HEK293 (cell line): ENCODE data around the gene TLE4.
"Not testable (repeated sequence)": the region's sequence is repeated elsewhere in the genome, so short reads cannot be mapped to it uniquely, and the experiment has no call there.

ENCODE experiments used
- CTCF ChIA-PET: fragments of 350-600 bp; formaldehyde crosslinking; extraction: SDS; loops from one replicate; lab custom pipeline; 2021; ENCODE audit warnings: antibody characterized with exemption; lab: Yijun Ruan, JAX
- POLR2A ChIA-PET: fragments of 300-600 bp; formaldehyde crosslinking; extraction: SDS; loops from one replicate; lab custom pipeline; 2020; ENCODE audit warnings: antibody characterized with exemption, inconsistent platforms; lab: Yijun Ruan, JAX
- H3K27ac ChIP-seq: fragments of 200-500 bp; sonication (Bioruptor generic); 2 replicates; pipeline ENCODE4 v1.5.1; 2014; ENCODE audit warnings: low read depth, low read length, control low read depth, inconsistent platforms; ENCODE audit errors: extremely low read depth
- H3K36me3 ChIP-seq, 2 experiments: fragments of 200-500 bp in 1 of 2; sonication (Bioruptor generic) in 1 of 2; 1 replicate in 1 of 2; 2 replicates in 1 of 2; pipeline ENCODE4 v1.5.1; 2014 to 2017; ENCODE audit warnings: inconsistent platforms in 2 of 2, low read length in 2 of 2; ENCODE audit not compliant: control insufficient read depth in 2 of 2, insufficient read depth in 1 of 2
- H3K4me1 ChIP-seq: fragments of 200-500 bp; sonication (Bioruptor generic); 2 replicates; pipeline ENCODE4 v1.5.1; 2014; ENCODE audit warnings: mild to moderate bottlenecking, low read length, inconsistent platforms; ENCODE audit not compliant: control insufficient read depth, insufficient read depth
- H3K4me3 ChIP-seq: 2 replicates; pipeline ENCODE4 v1.5.1; 2011; ENCODE audit warnings: low read depth, mild to moderate bottlenecking, control low read depth, low read length, moderate library complexity
- H3K9me3 ChIP-seq: fragments of 200-500 bp; sonication (Bioruptor generic); 2 replicates; pipeline ENCODE4 v1.5.1; 2014; ENCODE audit warnings: low read depth, low read length, inconsistent platforms; ENCODE audit not compliant: control insufficient read depth, insufficient read depth
- HOXA7 ChIP-seq: sonication (generic); formaldehyde crosslinking; IDR thresholded peaks from 2 replicates; pipeline ENCODE4 v1.8.1; 2022; ENCODE audit warnings: missing genetic modification reagents, borderline replicate concordance
- KLF1 ChIP-seq: fragments of 450-650 bp; formaldehyde crosslinking; IDR thresholded peaks from 2 replicates; pipeline ENCODE4 v1.5.1; 2016; ENCODE audit warnings: missing biosample characterization, missing genetic modification characterization
- OSR2 ChIP-seq: fragments of 450-650 bp; formaldehyde crosslinking; IDR thresholded peaks from 2 replicates; pipeline ENCODE4 v1.5.1; 2016; ENCODE audit warnings: missing biosample characterization, missing genetic modification characterization
- PRDM10 ChIP-seq: fragments of 450-650 bp; formaldehyde crosslinking; IDR thresholded peaks from 2 replicates; pipeline ENCODE4 v1.5.1; 2016; ENCODE audit warnings: missing biosample characterization, missing genetic modification characterization
- REPIN1 ChIP-seq: fragments of 450-650 bp; formaldehyde crosslinking; IDR thresholded peaks from 2 replicates; pipeline ENCODE4 v1.5.1; 2017; ENCODE audit warnings: missing biosample characterization, missing genetic modification characterization, low read depth
- SCRT1 ChIP-seq: fragments of 450-650 bp; formaldehyde crosslinking; IDR thresholded peaks from 2 replicates; pipeline ENCODE4 v1.5.1; 2016; ENCODE audit warnings: missing biosample characterization, missing genetic modification characterization, borderline replicate concordance
- ZBTB10 ChIP-seq: fragments of 450-650 bp; formaldehyde crosslinking; IDR thresholded peaks from 2 replicates; pipeline ENCODE4 v1.5.1; 2016; ENCODE audit warnings: missing biosample characterization, missing genetic modification characterization
- ZBTB21 ChIP-seq: fragments of 450-650 bp; formaldehyde crosslinking; IDR thresholded peaks from 2 replicates; pipeline ENCODE4 v1.5.1; 2017; ENCODE audit warnings: missing biosample characterization, missing genetic modification characterization
- ZNF112 ChIP-seq: fragments of 450-650 bp; formaldehyde crosslinking; IDR thresholded peaks from 2 replicates; pipeline ENCODE4 v1.5.0; 2017; ENCODE audit warnings: missing biosample characterization, missing genetic modification characterization
- ZNF114 ChIP-seq: fragments of 450-650 bp; formaldehyde crosslinking; IDR thresholded peaks from 2 replicates; pipeline ENCODE4 v1.5.0; 2017; ENCODE audit warnings: missing biosample characterization, missing genetic modification characterization
- ZNF121 ChIP-seq: fragments of 450-650 bp; formaldehyde crosslinking; IDR thresholded peaks from 2 replicates; pipeline ENCODE4 v1.5.1; 2016; ENCODE audit warnings: missing biosample characterization, missing genetic modification characterization
- ZNF221 ChIP-seq: fragments of 450-650 bp; formaldehyde crosslinking; IDR thresholded peaks from 2 replicates; pipeline ENCODE4 v1.5.1; 2017; ENCODE audit warnings: missing biosample characterization, missing genetic modification characterization, borderline replicate concordance
- ZNF488 ChIP-seq: fragments of 450-650 bp; formaldehyde crosslinking; IDR thresholded peaks from 2 replicates; pipeline ENCODE4 v1.5.1; 2016; ENCODE audit warnings: missing biosample characterization, missing genetic modification characterization
- ZNF548 ChIP-seq: fragments of 450-650 bp; formaldehyde crosslinking; IDR thresholded peaks from 2 replicates; pipeline ENCODE4 v1.5.1; 2016; ENCODE audit warnings: missing biosample characterization, missing genetic modification characterization
- ZNF558 ChIP-seq: fragments of 450-650 bp; formaldehyde crosslinking; IDR thresholded peaks from 2 replicates; pipeline ENCODE4 v1.5.1; 2016; ENCODE audit warnings: missing biosample characterization, missing genetic modification characterization
- ZNF580 ChIP-seq: fragments of 450-650 bp; formaldehyde crosslinking; IDR thresholded peaks from 2 replicates; pipeline ENCODE4 v1.5.1; 2016; ENCODE audit warnings: missing biosample characterization, missing genetic modification characterization
- ZNF624 ChIP-seq: fragments of 450-650 bp; formaldehyde crosslinking; IDR thresholded peaks from 2 replicates; pipeline ENCODE4 v1.5.1; 2017; ENCODE audit warnings: missing biosample characterization, missing genetic modification characterization

Gene TLE4

GRCh38 chr9:79639354-79639753, 67.6 kb downstream of the TLE4 start:
- CTCF ChIA-PET = no interaction called here
- H3K4me1 ChIP-seq = no peaks in the 10 kb centered on the region
- H3K9me3 ChIP-seq = no peaks in the 10 kb centered on the region
- no peak overlapping the region for H3K4me3 ChIP-seq
- H3K36me3 ChIP-seq = peaks cover 0 to 48% of the 10 kb centered on the region in 2 experiments; a peak in 1 of 3 replicates
- no peak for TF ChIP-seq ZNF580 (tag by site-specific recombination)
- TF ChIP-seq ZBTB10 = no peak
- TF ChIP-seq ZNF548 = no peak
- no peak for TF ChIP-seq ZNF112
- no peak for TF ChIP-seq OSR2 (tag by site-specific recombination)
- TF ChIP-seq ZBTB21 = no peak
- no peak for TF ChIP-seq ZNF624 (tag by site-specific recombination)
- TF ChIP-seq ZNF488 (tag by site-specific recombination) = no peak
- POLR2A ChIA-PET = interaction anchor here (1.0 kb wide), 1 partner anchor 68 kb away, joined by 3 read pairs; the partner anchor contains the start of gene TLE4
- H3K27ac ChIP-seq = no peak overlapping the region

- POLR2A ChIA-PET = interaction anchor here (1.0 kb wide), 1 partner anchor 69 kb away, joined by 3 read pairs; the partner anchor contains the start of gene TLE4
- H3K36me3 ChIP-seq = peaks cover 0 to 55% of the 10 kb centered on the region in 2 experiments; a peak in 1 of 3 replicates
- H3K9me3 ChIP-seq, H3K4me3 ChIP-seq, H3K4me1 ChIP-seq, CTCF ChIA-PET, H3K27ac ChIP-seq: not testable (repeated sequence)
Observed at GRCh38 chr9:79640067-79640466, 68.3 kb downstream of the TLE4 start.

GRCh38 chr9:79641070-79641469, 69.3 kb downstream of the TLE4 start:
- peaks cover 0 to 52% of the 10 kb centered on the region in 2 experiments; a peak in 1 of 3 replicates for H3K36me3 ChIP-seq
- H3K27ac ChIP-seq = no peak overlapping the region
- ChIA-PET CTCF (interaction anchor here (0.5 kb wide), 1 partner anchor 70 kb away, joined by 3 read pairs; no protein-coding TSS in a partner anchor), POLR2A (no interaction called here)
- no peak overlapping the region for H3K4me3 ChIP-seq
- no peaks in the 10 kb centered on the region for H3K4me1 ChIP-seq
- no peaks in the 10 kb centered on the region for H3K9me3 ChIP-seq
- TF ChIP-seq KLF1 (tag by site-specific recombination) = no peak
- TF ChIP-seq ZNF121 = no peak
- no peak for TF ChIP-seq SCRT1 (tag by site-specific recombination)
- no peak for TF ChIP-seq ZNF558
- no peak for TF ChIP-seq ZNF114

GRCh38 chr9:79642671-79643070, 70.9 kb downstream of the TLE4 start:
- Histone ChIP-seq H3K9me3 (no peaks in the 10 kb centered on the region), H3K27ac (no peak overlapping the region), H3K36me3 (peaks cover 0 to 41% of the 10 kb centered on the region in 2 experiments; a peak in 1 of 3 replicates), H3K4me1 (no peaks in the 10 kb centered on the region), H3K4me3 (no peak overlapping the region)
- ChIA-PET POLR2A (no interaction called here), CTCF (interaction anchor here (0.5 to 0.6 kb wide), 3 partner anchors 9 to 344 kb away, joined by 3 read pairs; no protein-coding TSS in a partner anchor)
- TF ChIP-seq ZNF221 (tag by site-specific recombination) (no peak), HOXA7 (no peak), PRDM10 (tag by site-specific recombination) (no peak), REPIN1 (tag by site-specific recombination) (no peak)
